Mucosa of rectum (tissue), 2 donors: ENCODE measurements around the gene FOXS1.
"Not testable (repeated sequence)": the region's sequence is repeated elsewhere in the genome, so short reads cannot be mapped to it uniquely, and the experiment has no call there.

Source experiments
- H3K27ac ChIP-seq, 2 donors: one replicate each; pipeline ENCODE4 v1.7.0; 2013; ENCODE audit warnings: inconsistent platforms in 2 of 2, low read depth in 2 of 2, low read length in 2 of 2
- H3K27me3 ChIP-seq, 2 donors: one replicate each; pipeline ENCODE4 v1.7.0; 2013; ENCODE audit warnings: low read length in 2 of 2; ENCODE audit not compliant: control insufficient read depth in 2 of 2, insufficient read depth in 2 of 2
- H3K36me3 ChIP-seq, 2 donors: one replicate each; pipeline ENCODE4 v1.7.0; 2013; ENCODE audit warnings: low read length in 2 of 2; ENCODE audit not compliant: control insufficient read depth in 2 of 2, insufficient read depth in 2 of 2
- H3K4me1 ChIP-seq, 2 donors: one replicate each; pipeline ENCODE4 v1.7.0; 2013; ENCODE audit warnings: low read length in 2 of 2, mild to moderate bottlenecking in 1 of 2; ENCODE audit not compliant: control insufficient read depth in 2 of 2, insufficient read depth in 2 of 2
- H3K4me3 ChIP-seq, 2 donors: one replicate each; pipeline ENCODE4 v1.7.0; 2013; ENCODE audit warnings: low read length in 2 of 2
- H3K9ac ChIP-seq, 2 donors: one replicate each; pipeline ENCODE4 v1.7.0; 2013; ENCODE audit warnings: low read length in 2 of 2, low read depth in 1 of 2, mild to moderate bottlenecking in 1 of 2
- H3K9me3 ChIP-seq, 2 donors: one replicate each; pipeline ENCODE4 v1.7.0; 2013; ENCODE audit warnings: low read length in 2 of 2; ENCODE audit not compliant: control insufficient read depth in 2 of 2
- donor health status: healthy.
- donor health status: Normal muscosa, but diverticular disease.

FOXS1 gene

DNA sequence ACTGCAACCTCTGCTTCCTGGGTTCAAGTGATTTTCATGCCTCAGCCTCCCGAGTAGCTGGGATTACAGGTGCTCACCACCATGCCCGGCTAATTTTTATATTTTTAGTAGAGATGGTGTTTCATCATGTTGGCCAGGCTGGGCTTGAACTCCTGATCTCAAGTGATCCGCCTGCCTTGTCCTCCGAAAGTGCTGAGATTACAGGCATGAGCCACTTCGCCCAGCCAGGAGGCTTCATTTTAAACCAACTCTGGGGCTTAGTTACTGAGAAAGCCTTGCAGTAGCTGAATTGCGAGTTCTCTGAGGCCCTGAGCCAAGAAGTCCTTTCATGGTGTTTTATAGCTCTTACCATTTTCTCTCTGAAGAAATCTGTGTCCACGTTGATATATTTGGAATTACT is 31.3 kb downstream of the FOXS1 start:
- H3K27me3 ChIP-seq, H3K9me3 ChIP-seq, H3K9ac ChIP-seq, H3K36me3 ChIP-seq, H3K4me3 ChIP-seq, H3K27ac ChIP-seq, H3K4me1 ChIP-seq: not testable (repeated sequence)

DNA sequence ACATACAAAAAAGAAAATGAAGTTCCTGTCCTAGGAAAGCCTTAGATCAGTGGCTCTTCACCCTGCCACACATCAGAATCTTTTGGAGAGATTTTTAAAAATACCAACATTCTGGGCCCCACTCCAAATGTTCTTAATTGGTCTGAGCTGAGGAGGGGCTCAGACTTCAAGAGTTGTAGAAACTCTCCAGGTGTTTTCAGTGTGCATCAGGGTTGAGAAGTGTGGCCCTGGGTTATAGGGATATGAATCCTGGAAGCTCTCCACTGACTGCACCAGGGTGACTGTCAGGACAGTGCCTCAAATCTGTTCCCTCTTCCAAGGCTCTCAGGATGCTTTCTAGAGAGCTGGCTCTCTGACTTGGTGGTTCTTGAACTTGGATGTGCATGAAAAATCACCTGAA is 31.8 kb downstream of the FOXS1 start:
- Histone ChIP-seq H3K4me1 (peaks cover 7% of the 10 kb centered on the region in 2 donors), H3K27ac (no peak overlapping the region), H3K4me3 (no peak overlapping the region)

GRCh38 chr20:31811796-31812728 is 33.3 kb downstream of the FOXS1 start:
- Histone ChIP-seq H3K4me3 (no peak overlapping the region), H3K4me1 (peaks cover 7% of the 10 kb centered on the region in 2 donors), H3K27ac (no peak overlapping the region), H3K27me3 (no peaks in the 10 kb centered on the region), H3K36me3 (no peaks in the 10 kb centered on the region), H3K9ac (no peak overlapping the region), H3K9me3 (no peaks in the 10 kb centered on the region)

More for the DNA sequence above, 31.8 kb downstream of the FOXS1 start:
- Histone ChIP-seq H3K9me3 (no peaks in the 10 kb centered on the region), H3K9ac (no peak overlapping the region), H3K27me3 (no peaks in the 10 kb centered on the region), H3K36me3 (no peaks in the 10 kb centered on the region)

- Histone ChIP-seq H3K4me3 (no peak overlapping the region), H3K36me3 (no peaks in the 10 kb centered on the region), H3K27me3 (no peaks in the 10 kb centered on the region), H3K9ac (no peak overlapping the region), H3K27ac (no peak overlapping the region), H3K4me1 (peaks cover 7% of the 10 kb centered on the region in 2 donors), H3K9me3 (no peaks in the 10 kb centered on the region)
These were observed 34.2 kb downstream of the FOXS1 start for GRCh38 chr20:31811198-31811597.

GRCh38 chr20:31809661-31810060 is 35.7 kb downstream of the FOXS1 start:
- H3K9me3 ChIP-seq, result no peaks in the 10 kb centered on the region
- H3K4me1 ChIP-seq, result no peaks in the 10 kb centered on the region
- H3K9ac ChIP-seq, result no peak overlapping the region
- no peaks in the 10 kb centered on the region for H3K36me3 ChIP-seq
- no peak overlapping the region for H3K27ac ChIP-seq
- H3K27me3 ChIP-seq, result no peaks in the 10 kb centered on the region
- no peak overlapping the region for H3K4me3 ChIP-seq

DNA sequence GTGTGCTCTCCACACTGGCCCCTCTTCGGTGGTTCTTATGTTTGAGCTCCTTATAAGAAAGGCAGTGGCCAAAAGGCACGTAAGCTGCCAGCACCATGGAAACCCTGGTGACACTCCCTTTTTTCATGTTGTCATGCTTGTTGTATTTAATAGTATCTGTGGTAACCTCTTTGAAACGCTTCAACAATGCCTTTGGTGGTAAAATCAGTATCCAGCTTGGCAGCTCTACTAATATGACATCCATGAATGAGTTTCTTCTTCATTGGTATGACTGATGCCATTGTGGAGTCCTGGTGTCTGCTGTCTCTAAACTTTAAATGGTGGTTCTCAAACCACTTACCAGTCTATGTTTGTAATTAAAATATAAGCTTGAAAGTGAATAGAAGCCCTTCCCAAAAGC is 36.9 kb downstream of the FOXS1 start:
- H3K27me3 ChIP-seq, result no peaks in the 10 kb centered on the region
- H3K27ac ChIP-seq, result no peak overlapping the region
- H3K9ac ChIP-seq, result no peak overlapping the region
- H3K9me3 ChIP-seq, result no peaks in the 10 kb centered on the region
- H3K36me3 ChIP-seq, result no peaks in the 10 kb centered on the region
- H3K4me3 ChIP-seq, result no peak overlapping the region
- H3K4me1 ChIP-seq, result no peaks in the 10 kb centered on the region

GRCh38 chr20:31806564-31807355 is 38.6 kb downstream of the FOXS1 start:
- H3K9ac ChIP-seq, result no peak overlapping the region
- no peak overlapping the region for H3K27ac ChIP-seq

GRCh38 chr20:31803552-31804291 is 41.7 kb downstream of the FOXS1 start:
- Histone ChIP-seq H3K9me3 (no peaks in the 10 kb centered on the region), H3K4me3 (no peak overlapping the region), H3K9ac (no peak overlapping the region), H3K27ac (no peak overlapping the region), H3K4me1 (no peaks in the 10 kb centered on the region), H3K27me3 (no peaks in the 10 kb centered on the region), H3K36me3 (peaks cover 0 to 2% of the 10 kb centered on the region in 2 donors)

More at GRCh38 chr20:31806564-31807355, 38.6 kb downstream of the FOXS1 start:
- Histone ChIP-seq H3K4me3 (no peak overlapping the region), H3K36me3 (no peaks in the 10 kb centered on the region), H3K4me1 (no peaks in the 10 kb centered on the region), H3K9me3 (no peaks in the 10 kb centered on the region), H3K27me3 (no peaks in the 10 kb centered on the region)

- H3K9ac ChIP-seq, result no peak overlapping the region
These were observed 43.9 kb downstream of the FOXS1 start for GRCh38 chr20:31801508-31801907.

More at GRCh38 chr20:31801508-31801907, 43.9 kb downstream of the FOXS1 start:
- Histone ChIP-seq H3K27ac (no peak overlapping the region), H3K4me3 (no peak overlapping the region), H3K9me3 (no peaks in the 10 kb centered on the region), H3K36me3 (peaks cover 0 to 12% of the 10 kb centered on the region in 2 donors), H3K4me1 (no peaks in the 10 kb centered on the region), H3K27me3 (no peaks in the 10 kb centered on the region)
